HG02870 (cell line): Measurements from ENCODE around the gene PKD1.

Experiments
- ATAC-seq: cut with Tn5 transposase; IDR thresholded peaks from one replicate; pipeline ENCODE4 v1.9.1; 2021; ENCODE audit warnings: mild to moderate bottlenecking, moderate library complexity; ENCODE audit not compliant: unreplicated experiment

PKD1 gene

DNA sequence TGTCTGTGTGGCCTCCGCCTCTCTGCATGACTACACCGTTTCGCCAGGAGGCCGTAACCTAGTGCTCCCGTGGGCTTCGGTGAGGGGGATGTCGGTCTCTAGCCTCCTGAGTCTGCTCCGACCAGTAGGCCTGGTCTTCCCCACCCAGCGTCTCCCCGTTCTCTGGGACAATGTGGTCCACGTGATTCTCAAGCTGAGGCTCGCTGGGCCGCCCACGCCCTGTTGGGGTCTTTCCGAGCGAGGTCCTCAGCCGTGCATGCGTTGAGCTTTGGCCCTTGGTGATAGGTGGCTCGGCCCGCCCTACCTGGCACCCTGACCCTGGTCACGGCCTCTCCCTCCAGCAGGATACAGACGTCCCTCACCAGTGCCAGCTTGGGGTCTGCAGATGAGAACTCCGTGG lies 57.0 kb downstream of the PKD1 start:
- ATAC-seq: no peak

DNA sequence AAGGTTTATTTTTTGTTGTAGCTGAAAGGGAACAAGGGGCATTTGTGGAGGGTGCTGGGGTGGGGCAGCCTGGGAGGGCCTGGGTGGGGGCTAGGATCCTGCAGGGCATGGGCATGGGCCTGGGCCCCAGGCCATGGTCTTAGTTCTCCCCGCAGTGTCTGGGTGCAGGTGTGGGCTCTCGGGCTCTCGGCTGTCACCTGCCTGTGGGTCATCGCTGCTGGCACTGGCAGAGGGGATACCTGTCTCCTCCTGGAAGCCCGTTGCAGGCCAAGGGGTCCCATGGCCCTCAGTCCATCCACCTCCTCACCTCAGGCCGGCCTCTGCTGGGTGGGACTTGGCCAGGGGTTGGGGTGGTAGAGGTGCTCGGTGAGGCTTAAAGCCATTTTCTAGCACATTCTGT lies 57.6 kb downstream of the PKD1 start:
- ATAC-seq: no peak

GRCh38 chr16:2077696-2078095 lies 58.0 kb downstream of the PKD1 start:
- no peak for ATAC-seq

GRCh38 chr16:2077016-2077415 lies 58.7 kb downstream of the PKD1 start:
- ATAC-seq: no peak

DNA sequence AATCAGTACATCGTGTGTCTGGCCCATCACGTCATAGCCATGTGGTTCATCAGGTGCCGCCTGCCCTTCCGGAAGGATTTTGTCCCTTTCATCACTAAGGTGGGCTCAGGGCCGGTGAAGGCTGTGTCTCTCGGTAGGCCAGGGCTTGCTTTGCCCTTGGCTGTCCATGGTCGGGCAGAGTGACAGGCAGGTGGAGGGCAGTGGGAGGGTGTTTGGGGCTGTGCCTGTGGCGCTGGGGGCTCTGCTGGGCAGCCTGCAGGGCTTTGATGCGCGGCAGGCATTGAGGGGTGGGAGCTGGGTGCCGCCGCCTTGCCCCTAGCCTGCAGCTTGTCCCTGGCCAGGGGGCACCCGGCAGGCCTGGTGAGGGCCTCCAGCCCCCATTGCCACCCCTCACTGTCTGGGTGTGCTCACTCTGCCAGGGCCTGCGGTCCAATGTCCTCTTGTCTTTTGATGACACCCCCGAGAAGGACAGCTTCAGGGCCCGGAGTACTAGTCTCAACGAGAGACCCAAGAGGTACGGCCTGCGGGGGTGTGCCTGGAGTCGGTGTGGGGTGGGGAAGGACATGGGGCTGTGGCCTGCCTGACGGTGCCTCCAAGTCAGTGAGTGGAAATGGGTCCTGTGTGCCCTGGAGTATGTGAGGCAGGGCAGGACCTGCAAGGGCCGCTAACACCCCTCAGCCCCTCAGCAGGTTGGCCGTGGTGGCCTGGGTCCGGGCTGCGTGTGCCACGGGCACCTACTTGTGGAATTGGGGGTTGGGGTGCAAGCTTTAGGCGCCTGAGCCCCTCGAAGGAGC lies 59.4 kb downstream of the PKD1 start:
- ATAC-seq: no peak

DNA sequence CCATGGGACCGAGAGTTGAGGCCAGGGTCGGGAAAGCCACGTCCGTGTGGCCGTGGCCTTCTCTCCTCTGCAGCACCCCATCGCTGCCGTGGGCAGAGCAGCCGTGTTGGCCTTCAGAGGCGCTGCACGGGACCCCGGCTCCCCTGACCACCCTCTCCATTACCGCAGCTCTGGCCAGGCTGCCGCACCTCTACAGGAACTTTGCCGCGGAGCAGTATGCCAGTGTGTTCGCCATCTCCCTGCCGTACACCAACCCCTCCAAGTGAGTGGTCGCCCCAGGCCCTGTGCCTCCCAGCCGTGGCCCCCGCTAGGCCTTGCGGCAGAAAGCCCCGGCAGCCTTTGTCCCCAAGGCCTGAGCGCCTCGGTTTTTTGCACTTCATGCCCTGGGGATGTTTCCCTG lies 60.1 kb downstream of the PKD1 start:
- no peak for ATAC-seq

DNA sequence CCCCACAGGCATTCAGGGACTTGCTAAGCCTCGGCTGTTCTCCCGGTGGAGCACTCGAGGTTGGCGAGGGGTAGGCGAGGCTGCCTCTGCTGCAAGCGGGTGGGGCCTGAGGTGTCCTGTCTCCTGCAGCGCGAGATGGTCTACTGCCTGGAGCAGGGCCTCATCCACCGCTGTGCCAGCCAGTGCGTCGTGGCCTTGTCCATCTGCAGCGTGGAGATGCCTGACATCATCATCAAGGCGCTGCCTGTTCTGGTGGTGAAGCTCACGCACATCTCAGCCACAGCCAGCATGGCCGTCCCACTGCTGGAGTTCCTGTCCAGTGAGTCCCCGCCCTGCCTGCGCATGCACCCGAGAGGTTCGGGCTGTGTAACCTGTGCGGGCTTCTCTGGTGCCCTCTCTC lies 61.6 kb downstream of the PKD1 start:
- no peak for ATAC-seq

- no peak for ATAC-seq
Observed at GRCh38 chr16:2072926-2073325, 62.8 kb downstream of the PKD1 start.

- no peak for ATAC-seq
Observed at GRCh38 chr16:2071454-2072202, 64.1 kb downstream of the PKD1 start.

- no peak for ATAC-seq
Observed at GRCh38 chr16:2070576-2071453, 64.9 kb downstream of the PKD1 start.

GRCh38 chr16:2066139-2066538 lies 69.6 kb downstream of the PKD1 start:
- ATAC-seq: no peak

DNA sequence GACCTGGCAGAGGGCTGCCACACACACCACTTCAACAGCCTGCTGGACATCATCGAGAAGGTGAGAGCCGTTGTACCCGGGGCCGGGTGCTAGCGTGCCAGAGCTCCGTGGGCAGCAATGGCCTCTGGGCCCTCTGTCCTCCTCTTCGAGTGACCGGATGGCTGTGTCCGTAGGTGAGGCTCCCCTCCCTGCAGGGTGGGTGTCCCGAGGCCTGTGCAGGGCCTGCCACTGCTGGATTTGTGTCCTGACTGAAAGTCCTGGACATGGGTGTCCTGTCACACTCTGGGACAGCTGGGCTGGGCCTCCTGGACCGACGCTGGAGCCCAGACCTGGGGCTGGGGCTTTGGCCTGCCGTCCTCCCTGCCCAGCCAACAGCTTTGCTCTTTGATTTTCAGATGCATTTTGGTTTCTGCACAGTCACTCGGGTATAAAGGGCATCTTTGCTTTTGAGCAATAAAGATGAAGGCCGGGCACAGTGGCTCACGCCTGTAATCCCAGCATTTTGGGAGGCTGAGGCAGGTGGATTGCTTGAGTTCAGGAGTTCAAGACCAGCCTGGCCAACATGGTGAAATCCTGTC lies 71.2 kb downstream of the PKD1 start:
- ATAC-seq: no peak

DNA sequence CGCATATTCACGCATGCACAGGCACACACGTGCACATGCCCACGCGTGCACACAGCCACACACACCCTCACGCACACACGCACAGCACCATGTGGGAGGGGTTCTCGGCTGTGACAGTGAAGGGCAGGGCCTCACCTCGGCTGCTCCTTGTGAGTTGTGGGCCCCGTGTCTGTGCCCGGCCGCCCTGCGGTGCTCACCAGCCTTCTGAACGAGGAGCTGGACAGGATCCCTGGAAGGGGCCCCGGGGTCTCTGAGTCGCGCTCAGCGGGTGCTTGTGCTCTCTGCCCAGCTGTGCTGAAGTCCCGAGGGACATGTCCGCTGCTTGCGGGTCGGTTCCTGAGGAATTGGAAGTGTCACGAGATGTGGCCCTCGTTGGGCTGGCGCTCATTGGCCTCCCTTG lies 71.8 kb downstream of the PKD1 start:
- no peak for ATAC-seq

DNA sequence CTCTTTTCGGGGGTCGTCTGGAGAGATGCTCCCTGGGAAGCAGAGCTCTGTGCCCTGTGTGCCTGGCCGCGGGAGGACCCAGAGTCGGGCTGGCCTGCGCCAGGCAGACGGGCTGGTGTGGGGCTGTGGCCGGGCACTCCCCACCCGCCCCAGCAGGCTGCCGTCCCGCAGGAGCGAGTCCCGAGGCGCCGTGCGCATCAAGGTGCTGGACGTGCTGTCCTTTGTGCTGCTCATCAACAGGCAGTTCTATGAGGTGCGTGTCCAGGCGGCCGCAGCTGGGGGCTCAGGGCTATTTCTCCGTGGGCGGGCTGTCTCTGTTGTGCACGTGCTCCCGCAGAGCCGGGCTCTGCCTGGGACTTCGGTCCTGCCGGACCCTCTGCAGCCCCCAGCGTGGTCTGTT lies 72.9 kb downstream of the PKD1 start:
- ATAC-seq: no peak

DNA sequence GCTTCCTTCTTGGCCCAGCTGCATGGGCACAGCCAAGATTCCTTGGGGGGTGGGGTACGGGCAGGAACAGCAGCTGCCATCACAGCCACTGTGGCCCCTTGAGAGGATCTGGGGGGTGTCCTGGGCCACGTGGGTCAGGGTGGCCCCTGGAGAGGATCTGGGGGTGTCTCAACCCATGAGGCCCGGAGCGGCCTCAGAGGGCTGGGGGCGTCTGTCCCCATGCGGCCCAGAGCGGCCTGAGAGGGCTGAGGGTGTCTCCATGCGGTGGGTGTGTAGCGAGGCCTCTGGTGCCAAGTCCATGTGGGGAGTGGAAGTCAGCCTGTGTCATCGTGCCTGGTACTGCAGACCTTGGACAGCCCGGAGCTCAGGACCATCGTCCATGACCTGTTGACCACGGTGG lies 74.2 kb downstream of the PKD1 start:
- no peak for ATAC-seq

DNA sequence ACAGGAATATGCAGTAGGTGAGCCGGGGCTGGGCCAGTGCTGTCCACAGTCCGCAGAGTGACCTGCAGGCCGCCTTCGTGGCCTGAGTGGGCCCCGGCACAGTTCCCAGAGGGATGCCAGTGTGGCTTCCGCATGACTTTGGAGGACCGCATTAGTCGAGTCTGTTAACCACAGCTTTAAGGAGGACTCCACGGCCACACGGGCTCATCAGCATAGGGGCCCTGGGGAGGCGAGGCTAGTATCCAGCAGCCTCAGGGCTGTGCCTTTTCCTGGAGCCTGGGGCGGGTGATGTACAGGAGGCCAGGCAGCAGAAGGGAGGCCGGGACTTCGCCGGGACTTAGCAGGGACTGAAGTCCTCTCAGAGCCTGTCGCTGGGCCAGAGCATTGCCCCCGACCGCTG lies 74.7 kb downstream of the PKD1 start:
- no peak for ATAC-seq

- no peak for ATAC-seq
Observed at GRCh38 chr16:2060346-2060745, 75.4 kb downstream of the PKD1 start.

DNA sequence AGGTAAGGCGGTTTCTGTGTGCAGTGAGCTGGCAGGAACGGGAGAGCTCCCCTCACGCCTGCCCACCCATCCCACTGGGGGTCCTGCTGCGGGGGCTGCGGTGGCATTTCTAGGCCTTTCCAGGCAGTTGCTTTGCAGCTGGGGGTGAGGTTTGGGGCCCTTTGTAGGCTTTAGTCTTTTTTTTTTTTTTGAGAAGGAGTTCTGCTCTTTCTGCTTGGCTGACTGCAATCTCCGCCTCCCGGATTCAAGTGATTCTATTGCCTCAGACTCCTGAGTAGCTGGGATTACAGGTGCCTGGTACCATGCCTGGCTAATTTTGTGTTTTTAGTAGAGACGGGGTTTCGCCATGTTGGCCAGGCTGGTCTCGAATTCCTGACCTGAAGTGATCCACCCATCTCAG lies 76.8 kb downstream of the PKD1 start:
- ATAC-seq: no peak

- no peak for ATAC-seq
Observed at GRCh38 chr16:2058420-2058819, 77.3 kb downstream of the PKD1 start.

GRCh38 chr16:2057438-2057837 lies 78.3 kb downstream of the PKD1 start:
- ATAC-seq: no peak
